Sciatic nerve (tissue), 2 donors: ENCODE measurements around the gene NOXRED1. TPM values are rescaled to one million over a fixed set of nuclear protein-coding genes. Genes with fewer than 3 reads are reported as not detected.
"Not testable (repeated sequence)": the region's sequence is repeated elsewhere in the genome, so short reads cannot be mapped to it uniquely, and the experiment has no call there.

Experiments used
- ATAC-seq: fragments of 200-7000 bp; cut with Tn5 transposase; one replicate; pipeline ENCODE4 v1.9.1; 2020; ENCODE audit warnings: mild to moderate bottlenecking, moderate library complexity
- DNase-seq: peaks from one replicate; pipeline ENCODE4 v3.0.0-alpha.2; 2020; ENCODE audit warnings: low spot score
- intact Hi-C: fragments of 100-400 bp; cut with DNase I; formaldehyde crosslinking; loops from one replicate; pipeline ENCODE4 v1.14.2; 2022
- total RNA-seq: library from RNA; stranded (reverse); fragmentation: NEBNext Ultra II Directional; extraction: Animal tissue kit (Norgen Biotek cat#: 25700); gene quantifications from one replicate; pipeline ENCODE4 v1.2.1, GENCODE V29; 2021
- donor health status: DM: no; HTN: no; CAD: no.
- donor health status: DM: no; HTN: no; CAD: no.

Gene NOXRED1
- total RNA-seq, 1 donor from 2014 or later = 1.0 TPM

GRCh38 chr14:77416098-77416497, 7.2 kb downstream of the NOXRED1 start:
- DNase-seq, intact Hi-C loops, ATAC-seq: not testable (repeated sequence)

GRCh38 chr14:77415403-77416030, 7.8 kb downstream of the NOXRED1 start:
- ATAC-seq, intact Hi-C loops: not testable (repeated sequence)

GRCh38 chr14:77409131-77409533, 14.2 kb downstream of the NOXRED1 start:
- intact Hi-C loops = no loop called here
- ATAC-seq (no peak), DNase-seq (no peak)

More at GRCh38 chr14:77415403-77416030, 7.8 kb downstream of the NOXRED1 start:
- not testable (repeated sequence) for DNase-seq

- ATAC-seq = no peak
- intact Hi-C loops = no loop called here
- DNase-seq = no peak
Observed at GRCh38 chr14:77407158-77407557, 16.2 kb downstream of the NOXRED1 start.

GRCh38 chr14:77406718-77407117, 16.6 kb downstream of the NOXRED1 start:
- DNase-seq (no peak), ATAC-seq (no peak)
- intact Hi-C loops = no loop called here

- intact Hi-C loops = no loop called here
- no peak for DNase-seq
Observed at GRCh38 chr14:77406086-77406485, 17.2 kb downstream of the NOXRED1 start.

GRCh38 chr14:77403768-77404167, 19.6 kb downstream of the NOXRED1 start:
- ATAC-seq = no peak
- intact Hi-C loops = no loop called here

More at GRCh38 chr14:77406086-77406485, 17.2 kb downstream of the NOXRED1 start:
- ATAC-seq = no peak

GRCh38 chr14:77400216-77400615, 23.1 kb downstream of the NOXRED1 start:
- intact Hi-C loops = no loop called here
- ATAC-seq = no peak
- no peak for DNase-seq

More at GRCh38 chr14:77403768-77404167, 19.6 kb downstream of the NOXRED1 start:
- DNase-seq = no peak

GRCh38 chr14:77390188-77390587, 33.1 kb downstream of the NOXRED1 start:
- no peak for DNase-seq
- ATAC-seq = no peak
- intact Hi-C loops = no loop called here

GRCh38 chr14:77378701-77379100, 44.6 kb downstream of the NOXRED1 start:
- no peak for ATAC-seq
- intact Hi-C loops = no loop called here

GRCh38 chr14:77377502-77377844, 45.9 kb downstream of the NOXRED1 start:
- no peak for DNase-seq
- intact Hi-C loops = no loop called here
- no peak for ATAC-seq

More at GRCh38 chr14:77378701-77379100, 44.6 kb downstream of the NOXRED1 start:
- DNase-seq = no peak

GRCh38 chr14:77376771-77377501, 46.4 kb downstream of the NOXRED1 start, which contains the start of the genes SAMD15 and TMED8:
TSS of gene SAMD15 (plus strand) at chr14:77377379. CDS start at chr14:77377419, 40 bp downstream.
TSS of gene TMED8 (minus strand) at chr14:77377094. CDS start at chr14:77377053, 41 bp downstream.
- DNase-seq (peak; percentile 91), ATAC-seq (peak; percentile 98)
- intact Hi-C loops = no loop called here

- DNase-seq (peak; percentile 59), ATAC-seq (peak; percentile 3)
- intact Hi-C loops = no loop called here
Observed at GRCh38 chr14:77375973-77376770, 47.2 kb downstream of the NOXRED1 start.

GRCh38 chr14:77375164-77375950, 48.0 kb downstream of the NOXRED1 start:
- ATAC-seq = no peak
- DNase-seq = no peak
- intact Hi-C loops = no loop called here

GRCh38 chr14:77372304-77372841, 51.0 kb downstream of the NOXRED1 start:
- ATAC-seq = no peak
- no peak for DNase-seq
- intact Hi-C loops = no loop called here

- DNase-seq (no peak), ATAC-seq (no peak)
- intact Hi-C loops = no loop called here
Observed at GRCh38 chr14:77369285-77369684, 54.0 kb downstream of the NOXRED1 start.

GRCh38 chr14:77364146-77364545, 59.2 kb downstream of the NOXRED1 start:
- intact Hi-C loops = no loop called here
- ATAC-seq (no peak), DNase-seq (no peak)

- no peak for ATAC-seq
- no peak for DNase-seq
- intact Hi-C loops = no loop called here
Observed at GRCh38 chr14:77359626-77360025, 63.7 kb downstream of the NOXRED1 start.
